Glomerular endothelial cell (primary cell): ENCODE data around the gene ENTR1. TPM values are rescaled to one million over a fixed set of nuclear protein-coding genes. Genes with fewer than 3 reads are reported as not detected.
"Not testable (repeated sequence)": the region's sequence is repeated elsewhere in the genome, so short reads cannot be mapped to it uniquely, and the experiment has no call there.

Source experiments
- DNase-seq: peaks from one replicate; pipeline ENCODE4 v3.0.0-alpha.2; 2011; ENCODE audit warnings: low read depth, low spot score; ENCODE audit errors: extremely low read depth
- total RNA-seq: library from RNA; depleted of rRNA; stranded (reverse); fragments of >200 nt; gene quantifications from 2 replicates; pipeline ENCODE4 v1.2.3, GENCODE V29; 2015

Gene ENTR1
- total RNA-seq, 1 donor from 2014 or later = 53.0 TPM

DNA sequence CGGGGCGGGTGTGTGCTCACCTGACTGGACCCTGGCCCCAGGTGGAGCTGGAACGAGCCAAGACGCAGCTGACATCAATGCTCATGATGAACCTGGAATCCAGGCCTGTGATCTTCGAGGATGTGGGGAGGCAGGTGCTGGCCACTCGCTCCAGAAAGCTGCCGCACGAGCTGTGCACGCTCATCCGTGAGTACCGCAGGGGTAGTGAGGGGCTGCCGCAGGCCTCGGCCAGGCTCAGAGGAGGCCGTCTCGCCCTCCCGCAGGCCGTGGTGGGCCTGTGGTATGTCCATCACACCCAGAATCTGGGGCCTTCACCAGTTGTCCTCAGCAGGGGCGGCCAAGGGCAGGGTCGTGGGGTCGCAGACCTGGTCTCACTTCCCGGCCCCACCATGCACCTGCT lies 11.4 kb upstream of the ENTR1 start:
- DNase-seq = no peak

DNA sequence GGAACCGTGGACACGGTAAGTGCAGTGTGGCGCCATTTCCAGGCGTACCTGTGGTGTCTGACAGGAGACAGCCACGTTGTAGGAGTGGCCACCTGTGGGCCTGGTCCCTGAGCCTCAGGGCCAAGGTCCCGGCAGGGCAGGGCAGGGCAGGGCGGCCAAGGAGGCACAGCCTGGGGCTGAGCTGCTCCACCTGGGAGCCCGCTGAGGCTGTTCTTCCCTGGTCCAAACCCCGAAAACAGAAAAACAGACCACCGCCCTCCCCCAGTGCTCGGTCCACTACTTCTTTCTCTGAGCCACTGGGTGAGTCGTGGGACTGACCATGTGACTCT lies 8.6 kb upstream of the ENTR1 start:
- DNase-seq = no peak

DNA sequence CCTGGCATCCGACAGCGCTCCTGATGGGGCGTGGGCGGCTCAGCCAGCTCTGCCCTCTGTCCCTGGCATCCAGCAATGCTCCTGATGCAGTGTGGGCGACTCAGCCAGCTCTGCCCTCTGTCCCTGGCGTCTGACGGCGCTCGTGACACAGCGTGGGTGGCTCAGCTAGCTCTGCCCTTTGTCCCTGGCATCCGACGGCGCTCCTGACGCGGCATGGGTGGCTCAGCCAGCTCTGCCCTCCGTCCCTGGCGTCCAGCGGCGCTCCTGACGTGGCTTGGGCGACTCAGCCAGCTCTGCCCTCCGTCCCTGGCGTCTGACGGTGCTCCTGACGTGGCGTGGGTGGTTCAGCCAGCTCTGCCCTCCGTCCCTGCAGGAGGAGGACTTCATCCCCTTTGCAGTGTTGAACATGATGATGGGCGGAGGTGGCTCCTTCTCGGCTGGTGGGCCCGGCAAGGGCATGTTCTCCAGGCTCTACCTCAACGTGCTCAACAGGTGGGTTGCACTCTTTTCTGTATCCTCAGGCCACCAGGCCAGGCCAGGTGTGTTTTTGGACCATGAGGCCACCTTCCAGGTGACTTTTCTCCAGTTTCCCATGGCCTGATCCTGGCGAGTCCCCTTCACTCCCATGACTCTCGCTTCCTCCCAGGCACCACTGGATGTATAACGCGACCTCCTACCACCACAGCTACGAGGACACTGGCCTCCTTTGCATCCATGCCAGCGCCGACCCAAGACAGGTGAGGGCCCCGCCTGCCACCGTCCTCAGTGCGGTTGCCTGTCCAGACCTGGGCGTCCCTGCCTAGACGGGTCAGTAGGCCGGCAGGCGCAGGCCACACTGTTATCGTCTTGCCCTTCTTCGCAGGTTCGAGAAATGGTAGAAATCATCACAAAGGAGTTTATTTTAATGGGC lies 8.0 kb upstream of the ENTR1 start:
- no peak for DNase-seq

DNA sequence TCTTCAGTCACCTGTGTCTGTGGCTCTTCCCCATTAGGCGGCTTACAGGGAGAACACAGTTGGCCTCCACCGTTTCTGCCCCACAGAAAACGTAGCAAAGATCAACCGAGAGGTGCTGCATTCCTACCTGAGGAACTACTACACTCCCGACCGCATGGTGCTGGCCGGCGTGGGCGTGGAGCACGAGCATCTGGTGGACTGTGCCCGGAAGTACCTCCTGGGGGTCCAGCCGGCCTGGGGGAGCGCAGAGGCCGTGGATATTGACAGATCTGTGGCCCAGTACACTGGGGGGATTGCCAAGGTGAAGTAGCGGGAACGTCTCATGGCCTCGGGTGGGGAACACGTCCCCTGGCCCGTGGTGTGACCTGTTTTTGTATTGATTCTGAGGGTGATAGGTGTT lies 6.5 kb upstream of the ENTR1 start:
- DNase-seq = no peak

DNA sequence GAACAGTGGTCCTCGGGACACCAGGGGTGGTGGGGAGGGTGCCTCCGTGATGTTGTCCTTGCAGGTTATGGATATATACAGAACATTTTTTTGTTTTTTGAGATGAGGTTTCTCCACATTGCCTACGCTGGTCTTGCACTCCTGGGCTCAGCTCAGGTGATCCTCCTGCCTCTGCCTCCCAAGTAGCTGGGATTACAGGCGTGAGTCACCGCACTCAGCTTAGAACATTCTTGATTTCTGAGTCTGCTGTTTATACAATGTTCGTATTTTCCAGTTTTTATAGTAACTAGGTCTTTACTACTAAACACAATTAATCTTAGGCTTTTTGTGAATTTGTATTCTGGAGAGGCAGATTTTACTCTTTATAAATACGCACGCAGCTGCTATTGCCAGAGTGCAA lies 6.0 kb upstream of the ENTR1 start:
- DNase-seq = no peak

DNA sequence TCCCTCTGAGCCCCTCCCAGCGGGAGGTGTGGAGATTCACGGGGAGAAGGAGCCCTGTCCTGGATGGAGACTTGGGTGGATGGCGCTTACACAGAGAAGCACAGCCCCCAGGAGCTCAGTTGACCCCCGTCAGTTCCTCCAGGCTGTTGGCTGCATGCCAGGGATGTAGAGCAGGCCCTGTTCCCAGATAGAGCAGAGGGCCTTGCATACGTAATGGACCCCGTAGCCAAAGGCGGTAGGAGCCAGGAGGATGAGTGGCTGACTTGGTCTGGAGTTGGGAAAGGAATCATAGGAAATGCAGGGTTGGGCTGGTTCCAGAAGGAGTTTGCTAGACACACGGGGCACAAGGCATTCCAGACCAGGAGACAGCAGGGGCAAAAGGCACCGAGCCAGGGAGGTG lies 2.5 kb upstream of the ENTR1 start:
- no peak for DNase-seq

DNA sequence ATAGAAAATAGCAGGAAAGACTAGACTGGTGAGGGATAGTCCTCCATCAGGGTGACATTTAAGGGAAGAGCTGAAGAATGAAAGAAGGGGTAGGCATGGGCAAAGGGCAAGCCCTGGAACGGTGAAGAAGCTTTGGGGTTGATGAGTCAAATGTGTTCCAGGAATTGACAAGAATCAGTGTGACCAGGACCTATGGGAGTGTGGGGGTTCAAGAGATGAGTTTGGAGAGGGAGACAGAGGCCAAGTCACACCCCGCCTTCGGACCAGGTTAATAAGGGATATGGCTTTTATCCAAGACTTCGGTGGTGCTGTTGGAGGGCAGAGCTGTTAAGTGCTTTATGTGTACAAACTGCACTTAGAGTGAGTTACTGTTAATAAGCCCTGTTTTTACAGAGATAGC lies 964 bp upstream of the ENTR1 start:
- no peak for DNase-seq

DNA sequence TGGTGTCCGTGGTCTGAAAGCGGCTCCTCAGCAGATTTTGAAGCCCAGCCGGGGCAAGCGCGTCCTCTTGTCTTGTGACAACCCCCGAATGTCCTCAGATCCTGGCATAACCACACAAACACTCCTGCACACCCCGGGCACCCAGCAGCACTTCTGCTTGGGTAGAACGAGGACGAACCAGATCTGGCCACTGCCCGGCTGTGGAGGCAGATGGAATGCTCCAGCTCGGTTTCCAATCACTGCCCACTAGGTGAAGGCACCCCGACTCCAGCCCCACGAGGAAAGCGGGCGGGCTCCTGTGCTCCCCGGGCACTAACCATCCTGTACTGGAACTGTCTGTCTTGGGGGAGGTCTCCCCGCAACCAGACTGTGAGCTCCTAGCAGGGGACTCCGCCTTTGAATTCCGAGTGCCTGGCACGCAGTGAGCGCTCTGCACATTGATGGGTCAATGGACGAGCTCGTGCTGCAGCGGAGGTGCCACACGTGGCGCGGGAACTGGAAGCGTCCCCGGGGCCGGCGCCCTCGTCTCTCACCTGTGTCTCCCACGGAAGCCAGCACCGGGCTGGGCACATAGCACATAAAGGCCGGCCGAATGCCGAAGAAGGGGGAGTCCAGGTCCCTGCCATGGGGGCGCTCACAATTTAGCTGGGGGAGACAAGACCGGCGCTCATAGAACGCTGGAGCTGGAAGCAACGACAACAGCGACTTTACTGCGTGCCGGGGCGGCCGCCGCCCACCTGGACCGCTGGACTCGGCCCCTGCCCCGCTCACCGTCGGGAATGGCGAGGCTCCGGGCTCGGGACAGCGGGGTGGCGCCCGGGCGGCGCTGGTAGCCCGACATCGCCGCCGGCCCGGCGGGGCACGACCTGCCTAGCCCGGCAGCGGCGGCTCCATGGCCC lies 608 bp downstream of the ENTR1 start:
- no peak for DNase-seq

DNA sequence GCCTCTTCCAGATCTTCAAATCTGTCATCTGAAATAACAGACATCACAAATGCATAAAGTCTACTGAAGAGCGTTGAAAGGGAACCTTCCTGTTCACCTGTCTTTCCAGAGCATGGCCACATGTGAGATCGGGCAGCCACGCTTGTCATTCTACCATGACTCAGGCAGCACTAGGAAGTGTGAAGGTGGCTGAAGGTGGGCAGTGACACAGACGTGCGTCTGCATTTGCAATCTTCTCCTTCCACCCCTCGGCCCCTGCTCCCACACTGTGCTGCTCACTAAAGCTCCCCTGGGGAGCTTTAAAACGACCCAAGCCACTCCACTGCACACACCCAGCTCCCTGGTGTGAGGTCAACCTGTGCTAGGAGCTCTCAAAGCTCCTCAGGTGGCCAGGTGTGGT lies 2.5 kb downstream of the ENTR1 start:
- DNase-seq = no peak

DNA sequence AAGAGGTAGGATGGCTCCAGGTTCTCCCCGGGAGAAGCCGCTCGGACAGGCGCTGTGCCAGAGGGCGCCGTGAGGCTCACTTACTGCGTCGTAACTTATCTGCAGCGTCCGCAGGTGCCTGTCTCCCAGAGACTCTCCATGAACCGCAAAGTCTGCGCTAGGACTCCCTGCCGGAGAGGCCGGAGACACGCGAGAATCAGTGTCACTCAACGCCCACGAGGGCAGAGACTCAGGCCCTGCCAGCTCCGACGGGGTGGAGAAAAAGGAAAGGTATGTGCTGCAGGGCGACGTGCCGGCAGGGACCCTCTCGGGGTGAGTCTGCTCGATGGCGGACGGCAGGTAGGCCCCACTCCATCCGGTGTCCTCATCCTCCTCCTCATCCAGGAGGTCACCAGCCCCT lies 3.4 kb downstream of the ENTR1 start:
- not testable (repeated sequence) for DNase-seq

DNA sequence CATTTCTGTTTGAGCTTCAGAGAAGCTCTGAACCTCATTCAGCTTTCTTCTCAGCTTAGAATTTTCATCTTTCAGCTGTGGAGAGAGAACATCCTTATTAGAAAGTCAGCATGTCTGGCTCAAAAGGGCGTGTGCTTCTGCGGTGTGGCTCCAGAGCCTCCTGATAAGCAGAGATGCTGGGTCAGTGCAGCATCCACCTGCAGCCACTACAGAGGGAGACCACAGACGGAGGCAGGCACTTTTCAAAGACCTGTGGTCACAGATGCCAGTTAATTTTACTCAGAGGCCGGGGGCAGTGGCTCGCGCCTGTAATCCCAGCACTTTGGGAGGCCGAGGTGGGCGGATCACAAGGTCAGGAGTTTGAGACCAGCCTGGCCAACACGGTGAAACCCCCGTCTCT lies 4.5 kb downstream of the ENTR1 start:
- DNase-seq = not testable (repeated sequence)

DNA sequence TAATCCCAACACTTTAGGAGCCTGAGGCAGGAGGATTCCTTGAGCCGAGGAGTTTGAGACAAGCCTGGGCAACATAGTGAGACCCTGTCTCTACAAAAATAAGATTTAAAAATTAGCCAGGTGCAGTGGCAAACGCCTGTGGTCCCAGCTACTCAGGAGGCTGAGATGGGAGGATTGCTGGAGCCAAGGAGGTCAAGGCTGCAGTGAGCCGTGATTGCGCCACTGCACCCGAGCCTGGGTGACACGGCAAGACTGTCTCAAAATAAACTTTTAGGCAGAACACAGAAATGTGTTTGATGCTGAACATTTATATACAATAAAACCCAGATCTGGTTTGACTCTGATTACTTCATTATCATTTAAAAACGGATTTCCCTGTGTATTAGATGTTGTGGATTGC lies 4.9 kb downstream of the ENTR1 start:
- no peak for DNase-seq

DNA sequence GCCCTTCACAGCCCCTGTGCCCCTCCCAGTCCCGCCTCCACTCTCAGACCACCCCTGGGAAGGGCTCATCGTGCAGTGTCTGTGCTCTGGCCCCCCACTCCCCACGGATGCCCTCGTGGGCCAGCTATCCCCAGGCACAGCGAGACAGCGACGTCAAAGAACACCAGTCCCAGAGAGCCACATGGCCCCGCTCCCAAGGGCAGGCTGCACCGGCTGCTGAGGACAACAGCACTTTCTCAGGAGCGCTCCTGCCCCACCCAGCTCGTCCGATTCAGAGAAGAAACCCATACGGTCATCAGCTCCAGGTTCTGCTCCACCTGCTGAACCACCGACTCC lies 5.6 kb downstream of the ENTR1 start:
- no peak for DNase-seq

DNA sequence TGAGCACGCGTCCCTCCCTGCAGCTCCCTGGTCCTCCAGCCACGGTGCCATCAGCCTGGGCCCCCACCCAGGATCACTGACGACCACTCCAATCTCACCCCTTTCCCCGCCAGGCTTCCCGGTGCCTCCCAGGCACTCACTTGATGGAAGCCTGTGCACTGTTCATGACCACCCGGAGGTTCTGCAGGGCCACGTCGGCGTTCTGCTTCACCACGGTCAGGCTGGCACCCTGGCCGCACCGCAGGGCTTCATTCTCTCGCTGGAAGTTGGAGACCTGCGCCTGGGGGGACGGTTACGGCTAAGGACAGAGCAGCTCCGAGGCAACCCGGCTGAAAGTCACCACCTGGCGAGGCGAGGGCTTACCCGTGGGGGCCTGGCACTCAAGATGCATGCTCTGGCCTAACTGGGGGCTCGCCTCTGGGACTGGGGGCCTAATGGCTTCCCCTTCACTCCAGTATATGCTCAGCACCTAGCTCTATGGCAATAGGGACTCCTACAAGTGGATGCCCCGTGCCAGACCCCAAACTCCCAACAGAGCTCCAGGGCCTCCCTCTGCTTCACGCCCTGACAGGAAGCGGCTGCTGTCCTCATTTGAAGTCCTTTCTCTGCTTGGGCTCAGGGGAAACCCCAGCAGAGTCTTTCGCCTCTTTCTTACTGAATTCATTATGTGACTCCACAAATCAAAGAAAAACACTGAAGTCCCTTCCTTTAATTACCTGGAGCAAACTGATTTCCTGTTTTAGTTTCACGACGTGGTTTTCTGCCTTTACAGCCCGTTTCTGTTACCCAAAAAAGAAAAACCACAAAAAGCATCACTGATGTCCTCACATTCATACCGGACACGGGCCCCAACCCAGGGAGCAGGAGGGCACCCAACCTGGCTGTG lies 6.3 kb downstream of the ENTR1 start:
- no peak for DNase-seq

DNA sequence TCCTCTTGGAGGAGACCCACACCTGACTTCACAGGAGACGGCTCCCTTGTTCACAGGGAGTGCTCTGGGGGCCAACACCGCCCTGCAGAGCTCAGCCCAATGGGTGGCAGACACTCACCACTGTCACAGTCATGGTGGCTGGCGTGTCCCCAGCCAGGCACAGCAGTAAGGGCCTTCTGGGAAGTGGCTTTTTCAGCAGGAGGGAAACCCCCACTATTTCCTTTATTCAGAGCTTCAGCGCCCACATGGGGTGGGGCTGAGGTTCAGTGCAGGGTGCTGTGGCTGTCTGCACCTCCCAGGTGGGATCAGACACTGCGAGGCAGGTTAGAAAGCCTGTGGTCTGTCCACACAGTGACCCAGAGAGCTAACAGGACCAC lies 6.9 kb downstream of the ENTR1 start:
- DNase-seq = no peak

DNA sequence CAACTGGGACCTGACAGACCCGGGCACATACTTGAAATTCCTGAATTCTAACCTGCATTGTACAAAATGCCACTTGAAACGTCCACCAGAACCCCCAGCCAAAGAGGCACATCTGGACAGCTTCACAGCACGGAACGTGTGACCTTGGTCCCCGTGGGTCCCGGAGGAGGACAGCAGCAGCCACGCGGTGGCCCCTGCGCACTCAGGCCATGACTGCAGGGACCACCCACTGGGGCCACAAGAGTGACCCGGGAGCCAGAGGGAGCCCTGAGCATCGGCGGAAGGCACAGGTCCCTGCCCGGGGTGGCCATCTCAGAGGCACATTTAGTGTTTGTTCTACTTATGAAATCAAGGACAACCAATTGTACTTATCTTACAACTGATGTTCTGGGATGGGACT lies 8.3 kb downstream of the ENTR1 start:
- DNase-seq = no peak

DNA sequence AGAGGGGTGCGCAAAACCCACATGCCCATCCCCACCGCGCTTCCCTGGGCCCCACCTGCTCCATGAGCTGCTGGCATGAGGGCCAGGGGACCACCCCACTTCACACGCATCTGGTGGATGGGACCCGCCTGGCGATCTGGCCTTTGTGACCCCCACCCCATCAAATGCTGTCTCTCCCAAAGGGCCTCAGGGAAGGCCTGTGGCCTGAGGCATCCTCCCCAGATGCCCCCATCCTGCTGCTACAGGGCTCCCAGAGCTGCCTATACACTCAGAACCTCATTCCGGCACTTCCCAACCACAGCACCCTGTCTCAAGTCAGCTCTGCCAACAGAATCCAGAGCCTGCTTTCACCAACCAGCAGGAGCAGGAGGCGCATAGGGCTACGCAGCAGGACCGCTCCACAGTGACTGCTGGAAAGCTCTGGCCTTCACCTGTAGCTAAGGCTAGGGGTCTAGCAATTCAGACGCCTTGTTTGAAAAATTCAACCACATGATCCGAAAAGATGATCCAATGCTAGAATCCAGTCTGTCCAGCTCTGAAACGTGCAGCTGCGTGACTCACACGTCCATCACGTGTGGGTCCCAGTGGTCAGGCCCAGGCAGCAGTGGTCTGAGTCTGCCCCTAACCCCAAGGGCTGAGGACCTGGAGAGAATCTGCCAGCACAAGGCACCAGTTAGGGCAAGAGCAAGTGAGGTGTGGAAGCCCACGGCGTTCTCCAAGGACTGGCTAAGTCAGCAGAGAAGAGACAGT lies 9.1 kb downstream of the ENTR1 start:
- no peak for DNase-seq

DNA sequence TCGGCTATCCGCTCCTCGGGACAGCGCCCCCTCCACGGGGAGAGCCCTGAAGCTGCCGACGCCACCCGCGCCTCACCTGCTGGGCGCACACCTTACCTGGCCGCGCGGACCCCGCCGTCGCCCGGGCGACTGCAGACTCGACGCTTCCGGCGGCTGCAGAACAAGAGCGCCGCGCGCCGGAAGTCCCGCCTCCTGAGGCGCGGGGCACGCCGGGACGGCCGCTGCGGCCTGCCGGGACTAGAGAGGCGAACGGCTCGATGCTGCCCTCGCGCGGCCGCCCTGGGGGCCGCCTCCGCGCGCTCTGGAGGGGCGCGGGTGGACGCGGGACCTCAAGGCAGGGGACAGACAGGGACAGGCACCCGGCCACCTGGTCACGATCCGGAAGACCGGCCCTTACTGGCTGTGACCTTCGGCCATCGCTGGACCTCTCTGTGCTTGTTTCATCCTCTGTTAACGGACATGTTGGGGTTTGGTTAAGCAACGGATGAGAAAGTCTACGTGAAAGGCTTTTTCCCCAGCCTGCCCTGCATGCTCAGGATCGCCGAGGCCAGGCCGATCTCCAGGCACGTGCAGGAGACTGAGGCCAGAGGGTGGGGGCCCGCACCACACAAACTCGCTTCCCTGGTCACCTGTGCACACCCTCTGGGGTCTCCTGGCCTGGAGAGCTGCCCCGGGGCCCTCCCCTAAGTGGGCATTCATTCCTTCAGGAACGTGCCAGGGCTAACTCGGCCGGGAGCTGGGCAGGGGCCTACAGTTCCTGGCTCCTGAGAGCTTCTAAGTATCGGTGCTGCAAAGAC lies 10.2 kb downstream of the ENTR1 start, which contains the start of gene SNAPC4:
Gene SNAPC4 (minus strand): TSS at position 133 of the 797 bp plus-strand sequence. CDS start 1,742 bp downstream, outside the sequence.
- DNase-seq = no peak
